WTC11 (cell line): Measurements from ENCODE around the gene NACC2. TPM values are rescaled to one million over a fixed set of nuclear protein-coding genes. Genes with fewer than 3 reads are reported as not detected.

Experiments used
- ATAC-seq: fragments of 200-7000 bp; cut with Tn5 transposase; 2 replicates; pipeline ENCODE4 v1.10.0; 2021; ENCODE audit warnings: mild to moderate bottlenecking, moderate library complexity
- CTCF ChIA-PET: fragments of 300-600 bp; sonication (Branson Sonifier 250); formaldehyde crosslinking; loops from one replicate; lab custom pipeline; 2021; ENCODE audit warnings: antibody characterized with exemption; lab: Charles Lee
- POLR2A ChIA-PET: fragments of 350-600 bp; sonication (Branson Sonifier 250); formaldehyde crosslinking; loops from one replicate; lab custom pipeline; 2021; ENCODE audit warnings: antibody characterized with exemption; lab: Charles Lee
- DNase-seq: peaks from one replicate; pipeline ENCODE4 v3.0.0; 2021; ENCODE audit warnings: low spot score
- H3K27ac Mint-ChIP-seq: 2 replicates; pipeline ENCODE4 v1.8.0; 2021; ENCODE audit warnings: mixed read lengths
- H3K27me3 Mint-ChIP-seq: 2 replicates; pipeline ENCODE4 v1.8.0; 2021; ENCODE audit warnings: low read depth, mild to moderate bottlenecking, moderate library complexity, mixed read lengths
- H3K36me3 Mint-ChIP-seq: 2 replicates; pipeline ENCODE4 v1.8.0; 2021; ENCODE audit warnings: mixed read lengths
- H3K4me1 Mint-ChIP-seq: 2 replicates; pipeline ENCODE4 v1.8.0; 2022; ENCODE audit warnings: mixed read lengths
- H3K4me3 Mint-ChIP-seq: 2 replicates; pipeline ENCODE4 v1.8.0; 2021; ENCODE audit warnings: mild to moderate bottlenecking, moderate library complexity, mixed read lengths
- H3K9me3 Mint-ChIP-seq: 2 replicates; pipeline ENCODE4 v1.8.0; 2021; ENCODE audit warnings: mixed read lengths
- ATF1 ChIP-seq: sonication (generic); formaldehyde crosslinking; IDR thresholded peaks from 2 replicates; pipeline ENCODE4 v1.8.1; 2023; ENCODE audit warnings: mild to moderate bottlenecking, moderate library complexity, missing genetic modification reagents
- CREB1 ChIP-seq: sonication (generic); formaldehyde crosslinking; IDR thresholded peaks from 2 replicates; pipeline ENCODE4 v1.8.0; 2023; ENCODE audit warnings: mild to moderate bottlenecking, missing genetic modification reagents
- JUN ChIP-seq: sonication (generic); formaldehyde crosslinking; IDR thresholded peaks from 2 replicates; pipeline ENCODE4 v1.8.0; 2023; ENCODE audit warnings: mild to moderate bottlenecking, missing genetic modification reagents
- SMAD4 ChIP-seq: sonication (generic); formaldehyde crosslinking; IDR thresholded peaks from 2 replicates; pipeline ENCODE4 v1.8.0; 2022; ENCODE audit warnings: mild to moderate bottlenecking, missing genetic modification reagents
- SP1 ChIP-seq: sonication (generic); formaldehyde crosslinking; conservative IDR thresholded peaks from 2 replicates; pipeline ENCODE4 v1.8.1; 2022; ENCODE audit warnings: missing genetic modification reagents
- ZBTB21 ChIP-seq: sonication (generic); formaldehyde crosslinking; IDR thresholded peaks from 2 replicates; pipeline ENCODE4 v1.8.1; 2023; ENCODE audit warnings: mild to moderate bottlenecking, missing genetic modification reagents, borderline replicate concordance
- ZNF121 ChIP-seq: sonication (generic); formaldehyde crosslinking; IDR thresholded peaks from 2 replicates; pipeline ENCODE4 v1.8.0; 2023; ENCODE audit warnings: missing genetic modification reagents
- ZNF219 ChIP-seq: sonication (generic); formaldehyde crosslinking; IDR thresholded peaks from 2 replicates; pipeline ENCODE4 v1.8.0; 2023; ENCODE audit warnings: missing genetic modification reagents, mild to moderate bottlenecking, borderline replicate concordance
- ZNF423 ChIP-seq: fragments of 250-450 bp; sonication (Bioruptor Pico); IDR thresholded peaks from 2 replicates; pipeline ENCODE4 v2.1.2; 2022; ENCODE audit warnings: mild to moderate bottlenecking, moderate library complexity
- total RNA-seq: library from RNA; stranded (reverse); gene quantifications from 3 replicates; pipeline ENCODE4 v1.2.3, GENCODE V29; 2021
- TF ChIP-seq, protein P1 (sequence below): sonication (generic); formaldehyde crosslinking; IDR thresholded peaks from 2 replicates; pipeline ENCODE4 v1.8.1; 2022; ENCODE audit warnings: mild to moderate bottlenecking, missing genetic modification reagents, moderate library complexity, borderline replicate concordance
- TF ChIP-seq, protein P2 (sequence below): sonication (generic); formaldehyde crosslinking; IDR thresholded peaks from 2 replicates; pipeline ENCODE4 v1.8.0; 2023; ENCODE audit warnings: mild to moderate bottlenecking, missing genetic modification reagents
- TF ChIP-seq, protein P3 (sequence below): sonication (generic); formaldehyde crosslinking; IDR thresholded peaks from 2 replicates; pipeline ENCODE4 v1.8.0; 2022; ENCODE audit warnings: mild to moderate bottlenecking, missing genetic modification reagents
- TF ChIP-seq, protein P4 (sequence below): fragments of 250-450 bp; sonication (Bioruptor Pico); IDR thresholded peaks from 2 replicates; pipeline ENCODE4 v1.9.0; 2021; ENCODE audit warnings: mild to moderate bottlenecking, borderline replicate concordance
- TF ChIP-seq, protein P5 (sequence below): fragments of 250-450 bp; sonication (Bioruptor Pico); IDR thresholded peaks from 2 replicates; pipeline ENCODE4 v1.9.0; 2021; ENCODE audit warnings: mild to moderate bottlenecking

Gene NACC2
- total RNA-seq, 1 experiment from 2014 or later: 17.1 TPM

DNA sequence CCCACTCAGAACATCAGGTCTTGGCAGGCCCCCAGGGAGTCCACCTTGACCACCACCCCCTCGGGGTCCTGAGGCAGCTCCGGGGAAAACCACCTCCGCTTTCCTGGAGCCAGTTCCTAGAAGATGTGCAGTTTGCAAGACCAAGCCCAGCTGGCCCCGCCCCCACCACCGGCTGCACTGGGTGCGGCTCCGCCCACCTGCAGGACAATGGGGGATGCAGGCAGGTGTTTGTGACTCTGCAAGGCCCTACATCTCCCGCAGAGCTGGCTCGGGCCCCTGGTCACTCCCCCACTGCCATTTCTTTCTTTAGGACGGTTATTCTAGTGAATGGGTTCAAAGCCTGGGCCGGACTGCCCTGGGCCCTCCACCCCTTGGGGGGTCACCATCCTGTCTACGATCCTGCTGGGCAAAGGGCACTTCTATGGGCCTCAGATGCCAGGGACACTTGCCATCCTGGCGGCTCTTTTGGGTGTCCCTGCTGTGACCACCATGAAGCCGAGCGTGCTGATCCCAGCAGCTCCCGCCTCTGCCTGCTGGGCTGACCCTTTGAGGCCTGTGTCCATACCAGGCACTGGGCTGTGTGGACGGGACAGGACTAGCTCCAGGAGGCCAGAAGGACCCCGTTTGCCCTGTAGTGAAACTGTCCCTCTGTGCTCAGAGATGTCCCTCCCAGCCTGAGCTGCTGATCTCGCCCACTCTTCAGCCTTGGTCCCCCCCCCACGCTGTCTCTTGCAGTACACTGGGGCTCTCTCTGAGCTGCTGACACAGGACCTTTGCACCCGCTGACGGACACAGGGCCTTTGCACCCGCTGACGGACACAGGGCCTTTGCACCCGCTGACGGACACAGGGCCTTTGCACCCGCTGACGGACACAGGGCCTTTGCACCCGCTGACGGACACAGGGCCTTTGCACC lies 5.9 kb upstream of the NACC2 start:
- Mint-ChIP-seq H3K27me3 (peaks cover 23% of the 10 kb centered on the region), H3K27ac (no peak overlapping the region), H3K36me3 (no peaks in the 10 kb centered on the region), H3K9me3 (no peaks in the 10 kb centered on the region), H3K4me1 (peaks cover 44% of the 10 kb centered on the region), H3K4me3 (no peak overlapping the region)
- ATAC-seq: peak; percentile 54
- POLR2A ChIA-PET: interaction anchor here (1.2 kb wide), 1 partner anchor 174 kb away, joined by 3 read pairs; no protein-coding TSS in a partner anchor
- CTCF ChIA-PET: interaction anchor here (0.8 to 1.8 kb wide), 5 partner anchors 17 to 133 kb away, joined by 3 to 8 read pairs (median 6); no protein-coding TSS in a partner anchor
- DNase-seq: peak; percentile 86
- peak; percentile 49; the same call in 1 of the 2 replicates for TF ChIP-seq SP1 (CRISPR knock-in tag)
- TF ChIP-seq, protein P1, sequence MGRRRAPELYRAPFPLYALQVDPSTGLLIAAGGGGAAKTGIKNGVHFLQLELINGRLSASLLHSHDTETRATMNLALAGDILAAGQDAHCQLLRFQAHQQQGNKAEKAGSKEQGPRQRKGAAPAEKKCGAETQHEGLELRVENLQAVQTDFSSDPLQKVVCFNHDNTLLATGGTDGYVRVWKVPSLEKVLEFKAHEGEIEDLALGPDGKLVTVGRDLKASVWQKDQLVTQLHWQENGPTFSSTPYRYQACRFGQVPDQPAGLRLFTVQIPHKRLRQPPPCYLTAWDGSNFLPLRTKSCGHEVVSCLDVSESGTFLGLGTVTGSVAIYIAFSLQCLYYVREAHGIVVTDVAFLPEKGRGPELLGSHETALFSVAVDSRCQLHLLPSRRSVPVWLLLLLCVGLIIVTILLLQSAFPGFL: no peak
- TF ChIP-seq, protein P2, sequence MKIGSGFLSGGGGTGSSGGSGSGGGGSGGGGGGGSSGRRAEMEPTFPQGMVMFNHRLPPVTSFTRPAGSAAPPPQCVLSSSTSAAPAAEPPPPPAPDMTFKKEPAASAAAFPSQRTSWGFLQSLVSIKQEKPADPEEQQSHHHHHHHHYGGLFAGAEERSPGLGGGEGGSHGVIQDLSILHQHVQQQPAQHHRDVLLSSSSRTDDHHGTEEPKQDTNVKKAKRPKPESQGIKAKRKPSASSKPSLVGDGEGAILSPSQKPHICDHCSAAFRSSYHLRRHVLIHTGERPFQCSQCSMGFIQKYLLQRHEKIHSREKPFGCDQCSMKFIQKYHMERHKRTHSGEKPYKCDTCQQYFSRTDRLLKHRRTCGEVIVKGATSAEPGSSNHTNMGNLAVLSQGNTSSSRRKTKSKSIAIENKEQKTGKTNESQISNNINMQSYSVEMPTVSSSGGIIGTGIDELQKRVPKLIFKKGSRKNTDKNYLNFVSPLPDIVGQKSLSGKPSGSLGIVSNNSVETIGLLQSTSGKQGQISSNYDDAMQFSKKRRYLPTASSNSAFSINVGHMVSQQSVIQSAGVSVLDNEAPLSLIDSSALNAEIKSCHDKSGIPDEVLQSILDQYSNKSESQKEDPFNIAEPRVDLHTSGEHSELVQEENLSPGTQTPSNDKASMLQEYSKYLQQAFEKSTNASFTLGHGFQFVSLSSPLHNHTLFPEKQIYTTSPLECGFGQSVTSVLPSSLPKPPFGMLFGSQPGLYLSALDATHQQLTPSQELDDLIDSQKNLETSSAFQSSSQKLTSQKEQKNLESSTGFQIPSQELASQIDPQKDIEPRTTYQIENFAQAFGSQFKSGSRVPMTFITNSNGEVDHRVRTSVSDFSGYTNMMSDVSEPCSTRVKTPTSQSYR: no peak
- peak; percentile 80 for TF ChIP-seq ZNF423 (CRISPR knock-in tag)

DNA sequence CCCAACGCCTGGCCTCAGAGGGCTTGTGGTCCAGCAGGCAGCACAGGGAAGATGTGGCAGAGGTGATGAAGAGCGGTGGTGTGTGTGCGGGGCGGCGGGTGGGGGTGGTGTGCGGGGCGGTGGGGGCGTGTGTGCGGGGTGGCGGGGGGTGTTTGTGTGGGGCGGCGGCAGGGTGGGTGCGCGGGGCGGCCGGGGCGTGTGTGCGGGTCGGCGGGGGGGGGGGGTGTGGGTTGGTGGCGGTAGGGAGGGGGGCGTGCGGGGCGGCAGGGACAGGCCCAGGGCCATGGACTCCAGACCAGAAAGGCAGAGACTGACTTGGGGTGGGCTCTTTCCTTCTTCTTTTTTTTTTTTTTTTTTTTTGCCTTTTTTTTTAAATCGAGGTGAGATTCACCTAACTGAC lies 4.5 kb upstream of the NACC2 start:
- no peak overlapping the region for H3K4me3 Mint-ChIP-seq
- H3K27me3 Mint-ChIP-seq: peaks cover 26% of the 10 kb centered on the region
- TF ChIP-seq, protein P3, sequence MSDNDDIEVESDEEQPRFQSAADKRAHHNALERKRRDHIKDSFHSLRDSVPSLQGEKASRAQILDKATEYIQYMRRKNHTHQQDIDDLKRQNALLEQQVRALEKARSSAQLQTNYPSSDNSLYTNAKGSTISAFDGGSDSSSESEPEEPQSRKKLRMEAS (CRISPR knock-in tag): no peak
- no peak for TF ChIP-seq ZBTB21 (CRISPR knock-in tag)
- TF ChIP-seq, protein P4, sequence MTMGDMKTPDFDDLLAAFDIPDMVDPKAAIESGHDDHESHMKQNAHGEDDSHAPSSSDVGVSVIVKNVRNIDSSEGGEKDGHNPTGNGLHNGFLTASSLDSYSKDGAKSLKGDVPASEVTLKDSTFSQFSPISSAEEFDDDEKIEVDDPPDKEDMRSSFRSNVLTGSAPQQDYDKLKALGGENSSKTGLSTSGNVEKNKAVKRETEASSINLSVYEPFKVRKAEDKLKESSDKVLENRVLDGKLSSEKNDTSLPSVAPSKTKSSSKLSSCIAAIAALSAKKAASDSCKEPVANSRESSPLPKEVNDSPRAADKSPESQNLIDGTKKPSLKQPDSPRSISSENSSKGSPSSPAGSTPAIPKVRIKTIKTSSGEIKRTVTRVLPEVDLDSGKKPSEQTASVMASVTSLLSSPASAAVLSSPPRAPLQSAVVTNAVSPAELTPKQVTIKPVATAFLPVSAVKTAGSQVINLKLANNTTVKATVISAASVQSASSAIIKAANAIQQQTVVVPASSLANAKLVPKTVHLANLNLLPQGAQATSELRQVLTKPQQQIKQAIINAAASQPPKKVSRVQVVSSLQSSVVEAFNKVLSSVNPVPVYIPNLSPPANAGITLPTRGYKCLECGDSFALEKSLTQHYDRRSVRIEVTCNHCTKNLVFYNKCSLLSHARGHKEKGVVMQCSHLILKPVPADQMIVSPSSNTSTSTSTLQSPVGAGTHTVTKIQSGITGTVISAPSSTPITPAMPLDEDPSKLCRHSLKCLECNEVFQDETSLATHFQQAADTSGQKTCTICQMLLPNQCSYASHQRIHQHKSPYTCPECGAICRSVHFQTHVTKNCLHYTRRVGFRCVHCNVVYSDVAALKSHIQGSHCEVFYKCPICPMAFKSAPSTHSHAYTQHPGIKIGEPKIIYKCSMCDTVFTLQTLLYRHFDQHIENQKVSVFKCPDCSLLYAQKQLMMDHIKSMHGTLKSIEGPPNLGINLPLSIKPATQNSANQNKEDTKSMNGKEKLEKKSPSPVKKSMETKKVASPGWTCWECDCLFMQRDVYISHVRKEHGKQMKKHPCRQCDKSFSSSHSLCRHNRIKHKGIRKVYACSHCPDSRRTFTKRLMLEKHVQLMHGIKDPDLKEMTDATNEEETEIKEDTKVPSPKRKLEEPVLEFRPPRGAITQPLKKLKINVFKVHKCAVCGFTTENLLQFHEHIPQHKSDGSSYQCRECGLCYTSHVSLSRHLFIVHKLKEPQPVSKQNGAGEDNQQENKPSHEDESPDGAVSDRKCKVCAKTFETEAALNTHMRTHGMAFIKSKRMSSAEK (CRISPR knock-in tag): no peak
- no peak for TF ChIP-seq ZNF219
- no peak for TF ChIP-seq ATF1
- no peak for TF ChIP-seq CREB1 (CRISPR knock-in tag)
- no peak for TF ChIP-seq ZNF121 (CRISPR knock-in tag)
- TF ChIP-seq, protein P5, sequence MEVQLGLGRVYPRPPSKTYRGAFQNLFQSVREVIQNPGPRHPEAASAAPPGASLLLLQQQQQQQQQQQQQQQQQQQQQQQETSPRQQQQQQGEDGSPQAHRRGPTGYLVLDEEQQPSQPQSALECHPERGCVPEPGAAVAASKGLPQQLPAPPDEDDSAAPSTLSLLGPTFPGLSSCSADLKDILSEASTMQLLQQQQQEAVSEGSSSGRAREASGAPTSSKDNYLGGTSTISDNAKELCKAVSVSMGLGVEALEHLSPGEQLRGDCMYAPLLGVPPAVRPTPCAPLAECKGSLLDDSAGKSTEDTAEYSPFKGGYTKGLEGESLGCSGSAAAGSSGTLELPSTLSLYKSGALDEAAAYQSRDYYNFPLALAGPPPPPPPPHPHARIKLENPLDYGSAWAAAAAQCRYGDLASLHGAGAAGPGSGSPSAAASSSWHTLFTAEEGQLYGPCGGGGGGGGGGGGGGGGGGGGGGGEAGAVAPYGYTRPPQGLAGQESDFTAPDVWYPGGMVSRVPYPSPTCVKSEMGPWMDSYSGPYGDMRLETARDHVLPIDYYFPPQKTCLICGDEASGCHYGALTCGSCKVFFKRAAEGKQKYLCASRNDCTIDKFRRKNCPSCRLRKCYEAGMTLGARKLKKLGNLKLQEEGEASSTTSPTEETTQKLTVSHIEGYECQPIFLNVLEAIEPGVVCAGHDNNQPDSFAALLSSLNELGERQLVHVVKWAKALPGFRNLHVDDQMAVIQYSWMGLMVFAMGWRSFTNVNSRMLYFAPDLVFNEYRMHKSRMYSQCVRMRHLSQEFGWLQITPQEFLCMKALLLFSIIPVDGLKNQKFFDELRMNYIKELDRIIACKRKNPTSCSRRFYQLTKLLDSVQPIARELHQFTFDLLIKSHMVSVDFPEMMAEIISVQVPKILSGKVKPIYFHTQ (CRISPR knock-in tag): no peak
- TF ChIP-seq JUN (CRISPR knock-in tag): no peak
- TF ChIP-seq SMAD4 (CRISPR knock-in tag): no peak
- no peak for DNase-seq
- peaks cover 30% of the 10 kb centered on the region for H3K4me1 Mint-ChIP-seq
- no peak overlapping the region for H3K27ac Mint-ChIP-seq
- ChIA-PET CTCF (interaction anchor here (1.0 to 1.8 kb wide), 4 partner anchors 23 to 132 kb away, joined by 4 to 8 read pairs (median 4); no protein-coding TSS in a partner anchor), POLR2A (no interaction called here)
- ATAC-seq: no peak
- no peaks in the 10 kb centered on the region for H3K9me3 Mint-ChIP-seq
- H3K36me3 Mint-ChIP-seq: no peaks in the 10 kb centered on the region
